Measurements from ENCODE around the gene RIT1. TPM values are rescaled to one million over a fixed set of nuclear protein-coding genes. Genes with fewer than 3 reads are reported as not detected.
A peak's percentile ranks its signal among the peaks of the same experiment; 100 is the strongest.

Gene RIT1
- total and polyA plus RNA-seq, 2 of the 13 experiments (the other 11 are each of a cell fraction or from before 2014, with no cell fraction given): 12.2 to 32.2 TPM

GRCh38 chr1:155932487-155932886 lies 21.3 kb upstream of the RIT1 start:
- Histone ChIP-seq H3K36me3 (replicated peaks in 1 of 2; ENCODE audit: control insufficient read depth in 1 of 2, insufficient read depth in 2 of 2, low read length in 2 of 2) (peaks cover 3 to 47% of the 10 kb centered on the region in 2 experiments; a peak in 4 of 5 replicates), H3K4me1 (ENCODE audit: insufficient read depth, low read length) (peaks cover 50% of the 10 kb centered on the region)
- TF ChIP-seq TBL1XR1 (IDR thresholded peaks at IDR 0.05; ENCODE audit: borderline replicate concordance, low read length, partially characterized antibody) (no peak), KLF12 (CRISPR knock-in tag; IDR thresholded peaks at IDR 0.05; ENCODE audit: borderline replicate concordance) (no peak), ZNF563 (CRISPR knock-in tag; IDR thresholded peaks at IDR 0.05) (no peak), ZNF407 (CRISPR knock-in tag; IDR thresholded peaks at IDR 0.05; ENCODE audit: not compliant biosample characterization) (no peak), SETDB1 (CRISPR knock-in tag; IDR thresholded peaks at IDR 0.05; ENCODE audit: borderline replicate concordance) (no peak), SAP130 (CRISPR knock-in tag; IDR thresholded peaks at IDR 0.05; ENCODE audit: low read depth) (no peak), ZNF589 (CRISPR knock-in tag; conservative IDR thresholded peaks at IDR 0.05) (no peak), SALL1 (CRISPR knock-in tag; IDR thresholded peaks at IDR 0.05) (no peak), DMAP1 (CRISPR knock-in tag; IDR thresholded peaks at IDR 0.05) (no peak), RFXANK (CRISPR knock-in tag; IDR thresholded peaks at IDR 0.05) (no peak), ARNTL (CRISPR knock-in tag; IDR thresholded peaks at IDR 0.05) (no peak), CENPT (CRISPR knock-in tag; IDR thresholded peaks at IDR 0.05; ENCODE audit: low read depth) (no peak)
- TF ChIP-seq, protein P1, sequence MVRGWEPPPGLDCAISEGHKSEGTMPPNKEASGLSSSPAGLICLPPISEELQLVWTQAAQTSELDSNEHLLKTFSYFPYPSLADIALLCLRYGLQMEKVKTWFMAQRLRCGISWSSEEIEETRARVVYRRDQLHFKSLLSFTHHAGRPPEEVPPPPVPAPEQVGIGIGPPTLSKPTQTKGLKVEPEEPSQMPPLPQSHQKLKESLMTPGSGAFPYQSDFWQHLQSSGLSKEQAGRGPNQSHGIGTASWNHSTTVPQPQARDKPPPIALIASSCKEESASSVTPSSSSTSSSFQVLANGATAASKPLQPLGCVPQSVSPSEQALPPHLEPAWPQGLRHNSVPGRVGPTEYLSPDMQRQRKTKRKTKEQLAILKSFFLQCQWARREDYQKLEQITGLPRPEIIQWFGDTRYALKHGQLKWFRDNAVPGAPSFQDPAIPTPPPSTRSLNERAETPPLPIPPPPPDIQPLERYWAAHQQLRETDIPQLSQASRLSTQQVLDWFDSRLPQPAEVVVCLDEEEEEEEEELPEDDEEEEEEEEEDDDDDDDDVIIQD (CRISPR knock-in tag; IDR thresholded peaks at IDR 0.05; ENCODE audit: low read depth): no peak
- TF ChIP-seq, protein P2, sequence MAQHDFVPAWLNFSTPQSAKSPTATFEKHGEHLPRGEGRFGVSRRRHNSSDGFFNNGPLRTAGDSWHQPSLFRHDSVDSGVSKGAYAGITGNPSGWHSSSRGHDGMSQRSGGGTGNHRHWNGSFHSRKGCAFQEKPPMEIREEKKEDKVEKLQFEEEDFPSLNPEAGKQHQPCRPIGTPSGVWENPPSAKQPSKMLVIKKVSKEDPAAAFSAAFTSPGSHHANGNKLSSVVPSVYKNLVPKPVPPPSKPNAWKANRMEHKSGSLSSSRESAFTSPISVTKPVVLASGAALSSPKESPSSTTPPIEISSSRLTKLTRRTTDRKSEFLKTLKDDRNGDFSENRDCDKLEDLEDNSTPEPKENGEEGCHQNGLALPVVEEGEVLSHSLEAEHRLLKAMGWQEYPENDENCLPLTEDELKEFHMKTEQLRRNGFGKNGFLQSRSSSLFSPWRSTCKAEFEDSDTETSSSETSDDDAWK (CRISPR knock-in tag; IDR thresholded peaks at IDR 0.05): no peak

More at GRCh38 chr1:155932487-155932886, 21.3 kb upstream of the RIT1 start:
- FAIRE-seq: no peak
- intact Hi-C loops (cut with micrococcal nuclease; ENCODE audit: unreplicated experiment): no loop called here
- ATAC-seq: no peak
- Histone ChIP-seq H3K9ac (ENCODE audit: insufficient read depth, low read depth, low read length) (0 out of 2 replicates have a peak overlapping the region, but pooled peaks have one; percentile 22), H2AFZ (ENCODE audit: low read length) (no peak overlapping the region), H3K4me3 (replicated peaks in 1 of 3; ENCODE audit: insufficient read depth in 1 of 3, low read depth in 2 of 3, low read length in 3 of 3) (peak overlapping the region; percentile 83 to 98 (median 97); a peak in 4 of 6 replicates), H3K27ac (ENCODE audit: extremely low read length, insufficient read depth, low read length) (no peak overlapping the region), H3K79me2 (ENCODE audit: insufficient read depth, low read length) (peaks cover 50% of the 10 kb centered on the region), H3K27me3 (ENCODE audit: control insufficient read depth in 1 of 2, insufficient read depth in 2 of 2, low read length in 2 of 2) (no peaks in the 10 kb centered on the region; a peak in 1 of 5 replicates), H4K20me1 (ENCODE audit: insufficient read depth, low read length) (peaks cover 26% of the 10 kb centered on the region; the same call in 1 of the 2 replicates), H3K4me2 (ENCODE audit: low read depth, low read length) (peak overlapping the region; percentile 95), H3K9me3 (ENCODE audit: low read length) (no peaks in the 10 kb centered on the region)
- POLR2A ChIA-PET: interaction anchor here (0.9 to 3.5 kb wide), 7 partner anchors 8 to 88 kb away, joined by 3 to 28 read pairs (median 6); partner anchors contain the start of genes ARHGEF2 and SSR2
- BruUV-seq (replicated peaks): no TSS peak
- in situ Hi-C loops (cut with HindIII; ENCODE audit: extremely low pct_ligation_motif_present, low pct_unique_long_range_greater_than_20kb): loop anchor here (10.0 kb wide), 1 partner anchor 52 kb away; no protein-coding TSS in a partner anchor
- CTCF ChIA-PET (ENCODE audit: low intra/inter-chr PET ratio, low total read pairs): interaction anchor here (0.7 kb wide), 1 partner anchor 134 kb away, joined by 3 read pairs; no protein-coding TSS in a partner anchor
- WGBS (ENCODE audit: low lambda C conversion rate): 82% methylated on average over 5 of the region's 5 CpGs
- no peak for DNase-seq (ENCODE audit: low spot score)
